Left renal pelvis (tissue), 4 donors: ENCODE results near the gene TEX44. TPM values are rescaled to one million over a fixed set of nuclear protein-coding genes. Genes with fewer than 3 reads are reported as not detected.
"Not testable (repeated sequence)": the region's sequence is repeated elsewhere in the genome, so short reads cannot be mapped to it uniquely, and the experiment has no call there.

Experiments
- DNase-seq, 4 donors: peaks; one replicate each; pipeline ENCODE4 v3.0.0-alpha.2; 2013; ENCODE audit warnings: low read depth in 4 of 4, low spot score in 3 of 4
- polyA plus RNA-seq, 4 donors: library from polyadenylated mRNA; unstranded; fragments of 120-200 nt; gene quantifications; one replicate each; pipeline ENCODE4 v1.2.1, GENCODE V29; 2013; ENCODE audit not compliant: insufficient read length in 4 of 4

Gene TEX44
- polyA plus RNA-seq: not detected

DNA sequence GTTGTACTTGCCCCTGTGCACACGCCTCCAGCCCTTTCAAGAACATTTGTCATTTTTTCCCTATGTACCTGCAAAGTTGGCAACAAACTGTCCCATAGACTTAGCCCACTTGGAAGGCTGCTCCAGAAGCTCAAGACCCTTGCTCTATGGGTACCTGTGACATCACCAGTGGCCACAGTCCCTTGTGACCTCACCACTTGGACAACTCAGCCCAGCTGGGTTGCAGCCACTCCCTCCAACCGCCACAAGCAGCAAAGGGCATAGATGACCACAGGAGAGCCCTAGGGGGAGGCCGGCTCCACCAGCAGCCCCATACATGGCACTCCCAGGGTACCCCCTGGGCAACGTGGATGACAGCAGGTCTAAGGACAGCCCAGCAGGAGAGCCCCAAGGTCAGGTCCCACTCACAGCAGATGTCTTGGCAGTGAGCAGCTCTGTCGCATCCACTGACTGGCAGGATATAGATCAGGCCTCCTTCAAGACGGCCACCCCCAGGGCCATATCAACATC is at the start of gene TEX44:
TSS of gene TEX44 (plus strand) at position 229 of the 510 bp plus-strand sequence. CDS start at position 317, 88 bp downstream.
- DNase-seq: no peak

DNA sequence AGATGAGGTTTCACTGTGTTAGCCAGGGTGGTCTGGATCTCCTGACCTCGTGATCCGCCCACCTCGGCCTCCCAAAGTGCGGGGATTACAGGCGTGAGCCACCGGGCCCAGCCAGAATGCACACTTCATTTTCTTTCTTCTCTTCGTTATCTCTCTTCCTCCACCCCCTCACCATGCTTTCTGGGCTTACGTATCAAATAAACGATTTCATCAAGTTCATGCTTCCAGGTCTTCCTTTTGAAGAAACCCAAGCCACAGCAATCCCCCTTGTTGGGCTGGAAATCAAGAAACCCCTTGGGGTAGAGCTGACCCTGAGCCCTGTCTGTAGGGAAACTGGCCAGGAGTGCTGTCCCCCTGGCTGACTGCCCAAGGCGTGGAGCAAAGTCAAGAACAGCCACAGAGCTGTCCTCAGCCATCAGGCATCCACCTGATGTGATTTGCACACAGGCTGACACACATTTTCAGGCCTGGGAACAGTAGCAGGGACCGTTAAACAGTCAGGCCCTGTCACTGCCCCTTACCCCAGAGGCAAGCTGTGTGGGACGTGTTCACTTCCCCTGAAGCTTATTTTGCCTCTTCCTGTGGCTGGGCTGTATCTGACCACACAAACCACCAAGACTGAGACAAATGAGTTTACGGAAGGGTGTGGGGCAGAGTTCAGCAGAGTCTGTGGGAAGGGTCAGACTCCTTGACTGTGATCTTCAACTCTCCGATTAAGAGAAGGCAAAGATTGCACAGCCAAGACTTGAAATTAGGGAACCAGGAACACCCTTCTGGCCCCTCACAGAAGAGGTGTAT is 47.4 kb upstream of the TEX44 start:
- DNase-seq: no peak

DNA sequence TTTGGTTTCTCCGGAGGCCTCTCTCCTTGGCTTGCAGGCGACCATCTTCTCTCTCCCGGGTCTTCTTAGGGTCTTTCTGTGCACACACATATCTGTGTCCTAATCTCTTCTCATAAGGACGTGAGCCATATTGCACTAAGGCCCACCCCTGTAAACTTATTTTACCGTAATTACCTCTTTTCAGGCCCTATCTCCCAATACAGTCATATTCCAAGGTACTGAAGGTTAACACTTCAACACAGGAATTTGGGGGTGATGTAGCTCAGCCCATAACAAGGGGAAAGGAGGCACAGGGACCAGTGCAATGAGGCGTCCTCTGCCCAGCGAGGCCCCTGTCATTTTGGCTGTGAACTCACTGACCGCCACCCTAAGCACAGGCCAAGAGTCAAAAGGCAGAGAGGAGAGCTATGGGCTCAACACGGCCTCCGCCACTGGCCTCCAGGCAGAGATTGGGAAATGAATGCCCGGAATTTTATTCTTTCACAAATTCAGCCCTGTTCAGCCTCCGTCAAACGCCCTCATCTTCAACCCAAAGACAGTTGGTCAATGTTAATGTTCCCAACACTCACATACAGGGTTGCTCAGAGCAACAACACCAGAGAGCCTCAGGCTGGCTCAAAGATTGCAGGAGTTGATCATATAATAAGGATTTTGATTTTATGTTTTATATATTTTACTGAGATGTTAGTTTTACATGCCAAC is 46.5 kb upstream of the TEX44 start:
- DNase-seq: no peak

DNA sequence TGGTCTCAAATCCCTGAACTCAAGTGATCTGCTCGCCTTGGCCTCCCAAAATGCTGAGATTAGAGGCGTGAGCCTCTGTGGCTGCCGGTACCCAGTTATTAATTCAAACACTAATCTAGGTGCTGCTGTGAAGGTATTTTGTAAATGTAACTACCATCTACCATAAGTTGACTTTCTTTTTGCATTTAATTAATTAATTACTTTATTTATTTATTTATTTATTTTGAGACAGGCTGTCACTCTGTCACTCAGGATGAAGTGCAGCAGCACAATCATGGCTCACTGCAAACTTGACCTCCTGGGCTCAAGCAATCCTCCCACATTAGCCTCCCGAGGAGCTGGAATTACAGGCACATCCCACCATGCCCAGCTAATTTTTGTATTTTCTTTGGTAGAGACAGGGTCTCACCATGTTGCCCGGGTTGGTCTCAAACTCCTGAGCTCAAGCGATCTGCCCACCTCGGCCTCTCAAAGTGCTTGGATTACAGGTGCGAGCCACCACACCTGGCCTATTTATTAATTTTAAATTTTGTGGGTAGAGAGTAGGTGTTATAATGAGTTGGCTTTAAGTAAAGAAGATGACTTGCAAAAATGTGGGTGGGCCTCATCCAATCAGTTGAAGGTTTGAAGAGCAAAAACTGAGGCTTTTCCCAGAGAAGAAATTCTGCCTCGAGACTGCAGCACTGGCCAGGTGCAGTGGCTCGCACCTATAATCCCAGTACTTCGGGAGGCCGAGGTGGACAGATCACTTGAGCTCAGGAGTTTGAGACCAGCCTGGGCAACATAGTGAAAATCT is 45.2 kb upstream of the TEX44 start:
- DNase-seq: no peak

DNA sequence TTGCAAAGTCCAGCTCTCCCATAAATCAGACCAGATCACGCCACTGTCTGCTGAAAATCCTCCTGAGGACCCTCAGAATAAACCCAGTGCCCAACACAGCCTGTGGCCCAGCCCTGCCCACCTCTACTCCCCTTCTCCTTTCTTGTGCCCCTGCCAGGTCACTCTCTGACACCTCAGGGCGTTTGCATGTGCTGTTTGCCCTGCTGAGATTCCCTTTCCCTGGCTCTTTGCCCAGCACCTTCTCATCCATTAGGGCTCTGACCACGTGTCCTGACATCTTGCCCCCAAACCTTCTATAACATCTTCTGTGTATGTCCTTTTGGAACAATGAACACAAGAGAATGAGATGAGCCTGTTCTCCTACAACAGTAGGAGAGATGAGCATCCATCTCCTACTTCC is 43.9 kb upstream of the TEX44 start:
- no peak for DNase-seq

DNA sequence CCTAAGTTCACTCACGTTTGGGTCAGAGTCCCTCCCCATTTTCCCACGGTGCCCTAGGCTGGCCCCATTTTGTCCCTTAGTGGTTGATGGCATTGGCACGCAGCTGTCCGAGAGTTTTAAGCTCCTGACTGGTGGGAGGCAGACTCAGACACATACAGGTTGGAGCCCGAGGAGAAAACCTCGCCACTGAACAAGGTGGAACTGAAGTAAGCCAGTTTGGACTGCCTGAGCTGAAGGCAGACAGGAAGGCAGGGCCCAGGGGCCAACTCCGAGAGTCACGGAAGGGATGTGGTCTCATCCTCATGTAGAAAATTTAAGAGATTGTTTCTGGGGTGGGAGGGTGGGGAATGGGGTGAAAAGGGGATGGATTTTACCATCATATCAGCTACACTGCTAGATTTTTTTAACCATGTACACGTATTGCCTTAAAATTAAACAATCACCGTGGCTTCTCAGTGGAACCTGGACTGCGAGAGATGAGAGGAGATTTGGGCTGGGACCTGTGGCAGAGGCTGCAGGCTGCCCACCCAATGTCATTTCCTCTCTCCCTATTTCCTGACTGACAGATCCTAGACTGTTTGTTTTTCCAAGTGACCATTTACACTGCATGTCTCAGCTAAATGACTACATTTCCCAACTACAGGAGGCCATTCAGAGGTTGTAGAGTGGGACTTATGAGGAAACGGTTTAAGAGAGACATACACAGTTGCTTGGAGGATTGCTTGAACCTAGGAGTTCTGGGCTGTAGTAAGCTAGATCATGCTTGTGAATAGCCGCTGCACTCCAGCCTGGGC is 43.0 kb upstream of the TEX44 start:
- no peak for DNase-seq

DNA sequence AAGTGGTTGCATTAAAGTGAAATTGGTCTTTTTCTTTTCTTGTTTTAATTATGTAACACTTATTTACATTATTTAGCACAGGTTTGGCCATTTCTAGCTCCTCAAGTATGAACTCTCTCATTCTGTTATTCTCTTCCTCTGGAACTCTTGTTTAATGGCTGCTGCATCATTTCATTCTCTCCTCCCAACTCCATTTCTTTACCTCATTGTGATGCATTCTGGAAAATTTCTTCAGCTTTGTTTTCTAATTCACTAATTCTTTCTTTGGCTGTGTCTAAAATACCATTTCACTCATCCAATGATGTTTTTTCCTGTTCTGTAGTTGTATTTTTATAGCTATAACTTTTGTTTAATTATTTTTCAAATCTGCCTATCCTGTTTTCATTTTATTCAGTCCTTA is 39.9 kb upstream of the TEX44 start:
- DNase-seq: no peak

DNA sequence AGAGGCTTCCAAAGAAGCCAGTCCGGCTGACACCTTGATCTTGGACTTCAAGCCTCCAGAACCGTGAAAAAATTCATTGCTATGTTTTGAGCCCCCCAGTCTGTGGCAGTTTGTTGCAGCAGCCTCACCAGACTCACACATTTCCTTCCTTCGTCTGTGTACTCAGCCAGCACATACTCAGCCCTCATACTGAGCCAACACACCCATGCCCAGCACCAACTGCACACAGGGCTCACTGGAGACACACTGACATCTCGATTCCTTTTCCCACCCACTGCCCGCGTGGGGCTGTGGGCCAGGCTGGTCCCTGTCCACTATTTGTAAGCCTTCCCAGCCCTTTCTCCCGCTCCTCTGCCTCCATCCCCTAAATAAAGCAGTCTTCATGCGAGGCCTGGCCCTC is 38.3 kb upstream of the TEX44 start:
- DNase-seq: no peak

DNA sequence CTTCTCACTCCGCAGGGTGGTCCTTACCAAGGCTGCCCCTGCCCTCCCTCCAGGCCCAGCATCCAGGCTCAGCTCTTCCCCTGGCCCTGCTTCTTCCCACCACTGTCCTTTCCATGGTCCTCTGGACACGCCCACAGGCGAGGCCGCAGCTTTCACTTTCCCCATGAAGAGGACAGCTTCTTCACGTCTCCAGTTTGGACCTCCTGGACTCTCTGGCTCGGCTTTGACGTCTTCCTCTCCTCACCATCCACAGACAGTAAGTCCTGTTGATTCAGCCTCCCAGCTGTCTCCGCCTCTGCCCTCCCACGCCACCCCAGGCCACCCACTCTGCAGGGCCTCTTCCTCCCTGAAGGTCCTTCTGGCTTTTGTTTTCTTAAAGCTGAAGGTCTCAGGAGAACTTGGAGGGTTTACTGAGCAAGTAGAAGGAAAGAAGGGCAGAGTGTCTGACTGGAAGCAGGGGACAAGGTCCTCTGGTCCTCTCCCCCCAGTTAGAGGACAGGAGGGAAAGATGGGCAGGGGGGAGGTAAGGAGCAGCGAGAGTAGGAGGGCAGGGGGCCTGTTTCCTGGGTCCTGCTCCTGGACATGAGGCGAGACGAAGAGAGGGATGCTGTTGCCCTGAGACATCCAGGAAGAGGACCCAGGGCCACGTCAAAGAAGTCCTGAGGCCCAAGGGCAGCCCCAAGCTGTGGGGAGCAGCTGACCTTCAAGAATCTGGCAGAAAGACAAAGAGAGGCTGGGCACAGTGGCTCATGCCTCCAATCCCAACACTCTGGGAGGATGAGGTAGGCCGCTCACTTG is 37.7 kb upstream of the TEX44 start:
- DNase-seq: peak in 2 of 4 donors; percentile 54 to 57

DNA sequence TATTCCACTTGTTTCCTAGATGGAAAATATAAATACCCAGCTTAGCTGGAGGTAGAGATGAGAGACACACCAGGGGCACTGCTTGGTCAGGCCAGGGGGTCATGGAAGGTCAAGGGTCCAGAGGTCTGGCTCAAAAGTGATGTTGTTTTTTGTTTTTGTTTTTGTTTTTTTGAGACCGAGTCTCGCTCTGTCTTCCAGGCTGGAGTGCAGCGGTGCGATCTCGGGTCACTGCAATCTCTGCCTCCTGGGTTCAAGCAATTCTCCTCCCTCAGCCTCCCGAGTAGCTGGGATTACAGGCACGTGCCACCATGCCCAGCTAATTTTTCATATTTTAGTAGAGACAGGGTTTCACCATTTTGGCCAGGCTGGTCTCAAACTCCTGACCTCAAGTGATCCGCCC is 36.2 kb upstream of the TEX44 start:
- not testable (repeated sequence) for DNase-seq

DNA sequence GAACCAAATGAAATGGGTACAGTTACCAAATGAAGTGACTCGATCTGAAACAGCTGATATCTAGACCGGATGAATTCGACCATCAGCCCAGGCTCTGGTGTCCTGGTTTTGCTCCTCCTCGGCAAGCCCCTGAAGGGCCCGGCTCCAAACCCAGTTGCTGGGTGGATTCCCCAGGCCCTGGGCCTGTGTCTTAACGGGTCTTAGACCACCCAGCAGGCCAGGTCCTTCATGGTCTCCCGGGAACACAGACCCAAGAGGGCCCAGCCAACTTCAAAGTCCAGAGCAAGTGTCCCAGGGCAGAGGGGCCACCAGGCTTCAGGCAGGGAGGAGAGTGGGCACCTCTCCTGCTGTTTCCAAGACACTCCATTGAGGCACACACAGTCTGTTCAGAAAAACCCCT is 35.7 kb upstream of the TEX44 start:
- no peak for DNase-seq

DNA sequence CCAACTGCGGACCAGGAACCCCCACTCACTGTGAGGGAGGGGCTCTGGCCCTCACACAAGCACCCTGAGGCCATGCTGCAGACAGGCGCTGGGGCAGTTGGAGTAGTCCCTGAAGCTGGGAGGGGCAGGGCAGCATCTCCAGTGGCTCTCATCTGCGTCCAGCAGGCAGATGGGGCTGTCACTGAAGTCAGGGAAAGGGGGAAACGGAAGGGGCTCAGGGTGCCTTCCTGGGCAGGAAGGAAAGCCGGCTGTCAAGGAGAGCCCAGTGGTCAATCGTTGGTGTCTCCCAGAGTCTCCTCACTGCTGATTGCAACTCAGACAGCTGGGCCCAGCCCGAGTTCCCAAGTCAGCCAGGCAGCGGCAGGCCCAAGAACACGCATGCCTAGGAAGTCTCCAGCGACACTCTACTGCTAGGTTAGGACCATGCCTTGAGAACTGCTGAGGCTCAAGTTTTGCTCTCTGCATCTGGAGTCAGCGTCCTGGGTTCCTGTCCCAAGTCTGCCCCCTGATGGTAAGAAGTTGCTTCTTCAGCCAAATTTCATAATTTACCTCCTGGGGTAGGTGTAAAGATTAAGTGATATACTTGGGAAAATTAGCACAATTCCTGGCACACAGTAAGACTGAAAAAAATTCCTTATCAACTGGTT is 35.0 kb upstream of the TEX44 start:
- DNase-seq: peak; percentile 56 to 69 (median 68)

DNA sequence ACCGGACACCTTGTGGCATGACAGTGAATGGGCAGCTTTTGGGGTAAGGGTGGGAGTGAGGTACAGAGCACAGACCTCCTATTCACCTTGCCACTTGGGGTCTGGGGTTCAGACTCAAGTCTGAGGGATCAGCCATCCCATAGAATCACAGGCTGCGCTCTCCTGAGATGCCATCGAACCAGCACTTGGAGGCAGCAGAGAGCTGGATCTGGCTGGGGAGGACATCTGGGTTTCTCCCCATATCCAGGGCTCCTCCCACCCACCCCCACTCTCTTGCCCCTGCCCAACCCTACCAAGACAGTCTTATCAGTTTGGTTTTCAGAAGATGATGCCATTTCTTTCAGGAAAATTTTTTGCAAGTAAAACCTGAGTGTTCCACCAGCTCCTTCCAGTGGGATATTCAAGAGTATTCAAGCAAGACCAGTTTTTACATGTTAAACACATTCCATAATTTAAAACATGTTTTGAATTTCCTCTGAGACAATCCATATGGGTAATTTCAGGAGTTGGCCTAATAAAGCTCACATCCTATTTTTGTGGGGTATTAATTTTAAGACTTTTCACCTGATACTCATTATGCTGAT is 29.2 kb upstream of the TEX44 start:
- DNase-seq: no peak

DNA sequence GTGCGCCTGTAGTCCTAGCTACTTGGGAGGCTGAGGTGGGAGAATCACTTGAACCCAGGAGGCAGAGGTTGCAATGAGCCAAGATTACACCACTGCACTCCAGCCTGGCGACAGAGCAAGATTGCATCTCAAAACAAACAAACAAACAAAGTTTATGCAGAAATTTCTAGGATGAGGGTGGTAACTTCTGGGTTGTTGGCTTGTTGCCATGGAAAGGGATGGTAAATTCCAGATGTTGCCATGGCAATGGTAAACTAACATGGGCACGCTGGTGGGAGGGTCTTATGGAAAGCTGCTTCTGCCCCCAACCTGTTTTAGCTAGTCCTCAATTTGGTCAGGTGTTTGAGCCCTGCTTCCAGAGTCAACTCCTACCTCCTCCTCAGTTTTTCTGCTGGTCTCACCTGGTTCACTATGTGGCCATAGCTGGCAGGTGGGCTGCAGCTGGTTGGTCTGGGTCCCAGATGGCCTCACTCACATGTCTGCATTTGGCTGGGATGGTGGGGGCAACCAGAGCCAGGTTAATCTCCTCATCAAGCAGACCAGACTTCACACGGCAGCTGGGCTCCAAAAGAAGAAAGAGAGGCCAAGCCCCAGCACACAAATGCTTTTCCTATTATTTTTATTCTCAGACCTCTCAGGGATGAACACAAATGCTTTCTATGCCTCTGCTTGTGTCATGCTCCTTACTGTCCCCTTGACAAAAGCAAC is 26.6 kb upstream of the TEX44 start:
- DNase-seq: no peak

DNA sequence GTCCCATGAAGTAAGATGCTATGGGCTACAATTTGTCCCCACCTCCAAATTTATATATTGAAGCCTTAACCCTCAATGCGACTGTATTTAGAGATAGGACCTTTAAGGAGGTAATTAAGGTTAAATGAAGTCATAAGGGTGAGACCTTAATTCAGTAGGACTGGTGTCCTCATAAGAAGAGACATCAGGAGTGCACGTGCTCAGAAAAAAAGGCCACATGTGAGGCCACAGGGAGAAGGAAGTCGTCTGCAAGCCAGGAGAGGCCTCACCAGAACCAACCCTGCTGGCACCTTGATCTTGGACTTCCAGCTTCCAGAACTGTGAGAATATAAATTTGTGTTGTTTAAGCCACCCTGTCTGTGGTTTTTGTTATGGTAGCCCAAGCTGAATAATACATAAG is 25.5 kb upstream of the TEX44 start:
- no peak for DNase-seq

DNA sequence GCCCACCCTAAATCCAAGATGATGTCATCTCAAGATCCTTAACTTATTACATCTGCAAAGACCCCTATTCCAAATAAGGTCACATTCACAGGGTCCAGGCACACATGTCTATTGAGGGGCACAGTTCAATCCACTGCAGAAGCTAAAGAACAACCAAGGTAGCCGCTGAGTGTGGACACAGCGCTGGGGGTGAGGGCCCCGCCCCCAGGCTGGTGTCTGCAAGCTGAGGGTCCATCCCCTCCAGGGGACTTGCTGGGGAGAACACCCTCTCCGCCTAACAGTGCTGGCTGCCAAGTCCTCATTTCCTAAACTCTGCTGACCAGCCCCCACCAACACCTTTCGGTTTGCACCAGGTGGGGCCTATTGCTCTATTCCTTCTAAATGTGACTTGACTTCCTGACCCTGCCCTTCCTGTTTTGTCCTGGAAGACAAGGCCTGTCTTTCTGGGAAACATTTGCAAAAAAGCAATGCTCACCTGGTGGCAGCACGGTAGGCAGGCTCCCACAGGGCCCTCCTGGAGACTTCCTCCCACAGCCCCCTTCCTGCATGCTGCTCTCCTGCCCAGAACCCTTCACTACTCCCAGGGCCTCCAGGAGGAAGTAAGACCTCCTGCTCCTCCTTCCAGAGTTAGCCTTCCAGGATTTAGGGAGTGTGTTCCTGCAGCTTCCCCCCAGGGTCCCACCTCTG is 24.4 kb upstream of the TEX44 start:
- no peak for DNase-seq

DNA sequence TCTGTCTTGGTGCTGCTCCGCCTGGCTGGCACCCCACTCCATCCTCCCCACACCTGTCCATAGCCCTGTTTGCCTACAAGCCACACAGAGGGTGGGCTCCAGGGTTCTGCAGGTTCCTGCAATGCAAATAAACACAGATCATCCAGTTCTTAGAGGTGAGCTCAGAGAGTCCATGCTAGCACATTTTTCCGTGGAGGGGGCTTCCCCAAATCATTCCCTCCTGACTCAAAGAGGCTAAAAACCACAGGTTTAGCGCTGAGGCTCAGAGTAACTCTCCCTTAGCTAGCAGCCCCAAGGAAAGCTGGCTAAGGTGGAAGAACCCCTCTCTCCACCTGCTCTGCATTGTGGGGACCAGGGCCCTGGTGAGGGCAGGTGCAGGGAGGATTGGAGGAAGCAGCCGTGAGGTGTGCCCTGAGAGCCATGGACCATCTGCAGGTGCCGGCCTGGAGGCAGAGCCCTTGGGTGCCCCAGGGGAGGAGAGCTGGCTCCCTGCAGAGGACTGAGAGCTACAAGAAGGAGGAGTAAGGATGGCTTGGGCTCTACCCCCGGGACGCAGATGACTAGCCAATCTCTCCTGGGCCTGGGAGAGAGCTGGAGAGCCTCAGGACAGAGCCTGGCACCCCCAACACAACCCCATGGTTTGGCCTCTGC is 23.8 kb upstream of the TEX44 start:
- DNase-seq: no peak
